Epithelial cell of proximal tubule (primary cell): ENCODE measurements around the gene LLGL2. TPM values are rescaled to one million over a fixed set of nuclear protein-coding genes. Genes with fewer than 3 reads are reported as not detected.

Experiments
- DNase-seq: peaks from one replicate; pipeline ENCODE4 v3.0.0-alpha.2; 2011; ENCODE audit warnings: low read depth
- H3K4me3 ChIP-seq: 2 replicates; pipeline ENCODE4 v1.5.1; 2011; ENCODE audit warnings: low read depth, mild to moderate bottlenecking, low read length
- CTCF ChIP-seq: conservative IDR thresholded peaks from 2 replicates; pipeline ENCODE4 v1.5.1; 2012; ENCODE audit warnings: low read depth, mild to moderate bottlenecking, low read length
- total RNA-seq: library from RNA; depleted of rRNA; stranded (reverse); fragments of >200 nt; gene quantifications from 2 replicates; pipeline ENCODE4 v1.2.3, GENCODE V29; 2015

LLGL2 gene
- total RNA-seq, 1 donor from 2014 or later, result 64.7 TPM

GRCh38 chr17:75546181-75546580, 20.7 kb downstream of the LLGL2 start:
- no peak overlapping the region for H3K4me3 ChIP-seq
- no peak for TF ChIP-seq CTCF
- no peak for DNase-seq

DNA sequence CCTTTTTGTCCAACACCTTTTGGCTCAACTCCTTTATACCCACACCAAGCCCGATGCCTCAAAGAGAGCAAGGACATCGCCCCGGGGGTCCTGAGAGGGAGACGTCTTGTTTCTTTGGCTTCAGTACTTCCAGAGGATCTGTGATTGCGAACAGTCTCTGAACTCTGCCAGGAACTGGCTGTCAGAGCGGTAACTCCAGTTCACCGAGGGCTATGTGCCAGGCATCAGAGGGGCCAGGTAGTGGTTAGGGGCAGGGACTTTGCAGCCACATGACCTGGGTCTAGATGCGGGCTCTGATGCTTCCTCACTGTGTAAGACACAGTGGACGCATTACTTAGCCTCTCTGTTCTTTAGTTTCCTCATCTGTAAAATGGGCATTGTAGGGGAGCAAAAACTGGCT, 21.6 kb downstream of the LLGL2 start:
- no peak for TF ChIP-seq CTCF
- DNase-seq, result no peak
- H3K4me3 ChIP-seq, result no peak overlapping the region

DNA sequence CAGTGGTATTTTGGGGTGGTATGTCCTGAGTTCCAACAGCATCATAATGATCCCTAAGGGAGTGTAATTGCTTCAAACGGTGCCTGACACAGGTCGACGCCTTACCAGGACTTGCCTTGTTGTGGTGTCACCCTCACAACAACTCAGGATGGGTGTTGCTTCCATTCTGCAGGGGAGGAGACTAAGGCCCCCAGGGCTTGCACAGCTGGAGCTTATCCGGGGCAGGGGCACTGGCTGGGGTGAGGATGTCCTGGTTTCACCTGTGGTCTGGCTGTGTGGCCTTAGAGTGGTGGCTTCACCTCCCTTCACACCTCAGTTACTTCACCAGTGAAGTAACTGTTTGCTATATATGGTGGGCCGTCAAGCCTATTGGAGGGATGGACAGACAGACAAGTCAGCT, 23.3 kb downstream of the LLGL2 start:
- TF ChIP-seq CTCF, result no peak
- no peak for DNase-seq
- H3K4me3 ChIP-seq, result no peak overlapping the region

GRCh38 chr17:75549246-75550138, 24.0 kb downstream of the LLGL2 start:
- no peak overlapping the region for H3K4me3 ChIP-seq
- no peak for DNase-seq
- TF ChIP-seq CTCF, result no peak

DNA sequence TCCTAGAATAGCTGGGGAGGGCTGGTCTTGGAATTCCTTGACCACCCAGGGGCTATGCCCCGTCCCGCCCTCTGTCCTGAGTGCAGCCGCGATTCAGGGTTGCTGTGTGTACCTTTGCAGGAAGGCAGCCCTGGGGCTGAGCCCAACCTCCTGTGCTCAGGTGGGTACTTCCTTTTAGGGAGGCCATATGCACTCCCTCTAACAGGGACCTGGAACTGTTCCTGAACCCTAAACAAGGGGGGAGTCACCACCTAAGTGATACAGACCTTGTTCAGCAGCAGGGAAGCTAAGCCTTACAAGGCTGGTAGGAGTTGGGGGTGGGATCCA, 24.6 kb downstream of the LLGL2 start:
- H3K4me3 ChIP-seq, result no peak overlapping the region
- TF ChIP-seq CTCF, result no peak
- DNase-seq, result no peak

DNA sequence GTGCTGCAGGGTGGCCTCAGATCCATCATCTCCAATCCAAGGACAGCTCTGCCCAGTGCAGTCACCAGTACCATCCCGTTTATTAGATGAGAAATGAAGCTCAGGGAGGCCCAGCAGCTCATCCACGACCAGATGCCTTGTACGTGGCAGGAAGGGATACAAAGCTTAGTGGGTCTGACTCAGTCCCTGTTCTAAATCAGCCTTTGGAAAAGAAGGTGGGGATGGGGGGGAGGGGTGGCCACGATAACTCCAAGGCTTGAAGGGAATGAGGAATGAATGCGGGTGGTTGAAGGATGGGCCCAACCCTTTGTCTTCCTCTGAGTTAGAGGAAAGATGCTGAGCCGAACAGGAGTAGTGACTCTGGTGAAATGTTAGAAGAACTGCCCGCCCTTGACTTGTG, 25.8 kb downstream of the LLGL2 start:
- no peak for DNase-seq
- H3K4me3 ChIP-seq, result no peak overlapping the region
- TF ChIP-seq CTCF, result no peak
